Subcutaneous abdominal adipose tissue (tissue), 5 donors: ENCODE measurements around the gene PFDN2.
"Not testable (repeated sequence)": the region's sequence is repeated elsewhere in the genome, so short reads cannot be mapped to it uniquely, and the experiment has no call there.

Source experiments
- H3K27ac ChIP-seq: one replicate; pipeline ENCODE4 v1.7.0; 2013; ENCODE audit warnings: low read depth, mild to moderate bottlenecking, inconsistent platforms, low read length, moderate library complexity
- H3K27me3 ChIP-seq, 5 donors: one replicate each; pipeline ENCODE4 v1.7.0; 2013; ENCODE audit warnings: low read length in 5 of 5, inconsistent platforms in 1 of 5; ENCODE audit not compliant: control insufficient read depth in 5 of 5, insufficient read depth in 4 of 5
- H3K36me3 ChIP-seq, 5 donors: one replicate each; pipeline ENCODE4 v1.7.0; 2013; ENCODE audit warnings: low read length in 5 of 5; ENCODE audit not compliant: control insufficient read depth in 5 of 5, insufficient read depth in 5 of 5
- H3K4me1 ChIP-seq, 5 donors: one replicate each; pipeline ENCODE4 v1.7.0; 2013; ENCODE audit warnings: low read length in 5 of 5, mild to moderate bottlenecking in 3 of 5, moderate library complexity in 1 of 5; ENCODE audit not compliant: control insufficient read depth in 5 of 5, insufficient read depth in 5 of 5
- H3K4me3 ChIP-seq, 5 donors: one replicate each; pipeline ENCODE4 v1.7.0; 2013; ENCODE audit warnings: low read length in 5 of 5, low read depth in 1 of 5
- H3K9ac ChIP-seq, 5 donors: one replicate each; pipeline ENCODE4 v1.7.0; 2013; ENCODE audit warnings: low read length in 5 of 5, mild to moderate bottlenecking in 4 of 5, moderate library complexity in 3 of 5
- H3K9me3 ChIP-seq, 5 donors: one replicate each; pipeline ENCODE4 v1.7.0; 2013; ENCODE audit warnings: low read length in 5 of 5; ENCODE audit not compliant: control insufficient read depth in 5 of 5
- donor health status: healthy.
- donor health status: healthy.
- donor health status: healthy.
- donor health status: healthy.
- donor health status: healthy.

PFDN2 gene

GRCh38 chr1:161065681-161066080, 52.2 kb downstream of the PFDN2 start:
- H3K4me1 ChIP-seq, result peaks cover 0 to 16% (median 4%) of the 10 kb centered on the region in 5 donors
- not testable (repeated sequence) for H3K9ac ChIP-seq, H3K36me3 ChIP-seq, H3K27me3 ChIP-seq, H3K9me3 ChIP-seq, H3K4me3 ChIP-seq, H3K27ac ChIP-seq

GRCh38 chr1:161063936-161064335, 53.9 kb downstream of the PFDN2 start:
- H3K36me3 ChIP-seq, H3K4me1 ChIP-seq, H3K27ac ChIP-seq, H3K27me3 ChIP-seq, H3K9ac ChIP-seq, H3K9me3 ChIP-seq, H3K4me3 ChIP-seq: not testable (repeated sequence)

GRCh38 chr1:161061419-161061818, 56.4 kb downstream of the PFDN2 start:
- Histone ChIP-seq H3K4me3 (no peak overlapping the region), H3K9me3 (no peaks in the 10 kb centered on the region), H3K4me1 (no peaks in the 10 kb centered on the region), H3K36me3 (peaks cover 0 to 13% (median 0%) of the 10 kb centered on the region in 5 donors), H3K27ac (no peak overlapping the region), H3K27me3 (peaks cover 0 to 2% (median 0%) of the 10 kb centered on the region in 5 donors), H3K9ac (no peak overlapping the region)

- H3K27ac ChIP-seq, result no peak overlapping the region
- H3K36me3 ChIP-seq, result peaks cover 0 to 23% (median 0%) of the 10 kb centered on the region in 5 donors
- no peak overlapping the region for H3K4me3 ChIP-seq
- no peaks in the 10 kb centered on the region for H3K9me3 ChIP-seq
- H3K27me3 ChIP-seq, result peaks cover 0 to 12% (median 4%) of the 10 kb centered on the region in 5 donors
- no peak overlapping the region for H3K9ac ChIP-seq
- H3K4me1 ChIP-seq, result no peaks in the 10 kb centered on the region
Observed at GRCh38 chr1:161059293-161059692, 58.5 kb downstream of the PFDN2 start.

GRCh38 chr1:161054805-161055204, 63.0 kb downstream of the PFDN2 start:
- Histone ChIP-seq H3K27ac (no peak overlapping the region), H3K27me3 (peaks cover 0 to 13% (median 6%) of the 10 kb centered on the region in 5 donors), H3K9ac (no peak overlapping the region), H3K4me1 (no peaks in the 10 kb centered on the region), H3K9me3 (no peaks in the 10 kb centered on the region), H3K36me3 (peaks cover 0 to 52% (median 6%) of the 10 kb centered on the region in 5 donors), H3K4me3 (no peak overlapping the region)

- H3K27me3 ChIP-seq, result peaks cover 0 to 13% (median 6%) of the 10 kb centered on the region in 5 donors
- peaks cover 0 to 2% (median 0%) of the 10 kb centered on the region in 5 donors for H3K9me3 ChIP-seq
- no peak overlapping the region for H3K4me3 ChIP-seq
- peaks cover 0 to 51% (median 7%) of the 10 kb centered on the region in 5 donors for H3K36me3 ChIP-seq
- no peak overlapping the region for H3K9ac ChIP-seq
- no peaks in the 10 kb centered on the region for H3K4me1 ChIP-seq
- H3K27ac ChIP-seq, result no peak overlapping the region
Observed at GRCh38 chr1:161054232-161054631, 63.6 kb downstream of the PFDN2 start.

GRCh38 chr1:161052899-161053298, 64.9 kb downstream of the PFDN2 start:
- Histone ChIP-seq H3K36me3 (peaks cover 0 to 58% (median 7%) of the 10 kb centered on the region in 5 donors), H3K9me3 (peaks cover 0 to 7% (median 5%) of the 10 kb centered on the region in 5 donors), H3K9ac (no peak overlapping the region), H3K27ac (no peak overlapping the region), H3K27me3 (peaks cover 0 to 13% (median 6%) of the 10 kb centered on the region in 5 donors), H3K4me1 (peaks cover 0 to 5% (median 3%) of the 10 kb centered on the region in 5 donors), H3K4me3 (no peak overlapping the region)

GRCh38 chr1:161051219-161051618, 66.6 kb downstream of the PFDN2 start:
- peaks cover 0 to 50% (median 7%) of the 10 kb centered on the region in 5 donors for H3K36me3 ChIP-seq
- no peak overlapping the region for H3K9ac ChIP-seq
- no peak overlapping the region for H3K27ac ChIP-seq

More at GRCh38 chr1:161051219-161051618, 66.6 kb downstream of the PFDN2 start:
- Histone ChIP-seq H3K9me3 (peaks cover 0 to 10% (median 5%) of the 10 kb centered on the region in 5 donors), H3K4me3 (no peak overlapping the region), H3K4me1 (peaks cover 3 to 21% (median 15%) of the 10 kb centered on the region in 5 donors), H3K27me3 (peaks cover 0 to 9% (median 6%) of the 10 kb centered on the region in 5 donors)
